ENCODE measurements around the gene DNAH7.

- no peak for TF ChIP-seq CTCF (IDR thresholded peaks at IDR 0.05)
- no peak for TF ChIP-seq ZFX (IDR thresholded peaks at IDR 0.05; ENCODE audit: borderline replicate concordance)
Measured at GRCh38 chr2:195695002-195695631, 373.5 kb downstream of the DNAH7 start.
